ENCODE measurements around the gene GLMN. TPM values are rescaled to one million over a fixed set of nuclear protein-coding genes. Genes with fewer than 3 reads are reported as not detected.
A peak's percentile ranks its signal among the peaks of the same experiment; 100 is the strongest.

Gene GLMN
- total RNA-seq, 1 donor from 2014 or later = 14.7 TPM

DNA sequence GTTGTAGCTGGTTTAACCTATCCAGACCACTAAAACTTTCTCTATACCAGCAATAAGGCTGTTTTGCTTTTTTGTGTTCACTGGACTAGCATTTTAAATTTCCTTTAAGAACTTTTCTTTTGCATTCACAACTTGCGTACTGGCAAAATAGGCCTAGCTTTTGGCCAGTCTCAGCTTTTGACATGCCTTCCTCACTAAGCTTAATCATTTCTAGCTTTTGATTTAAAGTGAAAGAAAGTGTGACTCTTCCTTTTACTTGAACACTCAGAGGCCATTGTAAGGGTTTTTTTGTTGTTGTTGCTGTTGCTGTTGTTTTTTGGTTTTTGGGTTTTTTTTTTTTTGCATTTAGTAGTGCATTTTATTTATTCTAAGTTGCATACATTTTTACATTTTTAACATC is 15.2 kb upstream of the GLMN start:
- peaks cover 44% of the 10 kb centered on the region for H3K36me3 Mint-ChIP-seq (ENCODE audit: low read depth)
- no peaks in the 10 kb centered on the region for H3K27me3 Mint-ChIP-seq
- H3K9me3 Mint-ChIP-seq = no peaks in the 10 kb centered on the region
- ATAC-seq (ENCODE audit: low read depth) (no peak), DNase-seq (no peak)
- no peak overlapping the region for H3K4me3 Mint-ChIP-seq
- H3K4me1 Mint-ChIP-seq = no peaks in the 10 kb centered on the region
- no peak for TF ChIP-seq CTCF (IDR thresholded peaks at IDR 0.05)
- no peak overlapping the region for H3K27ac Mint-ChIP-seq
- CTCF ChIA-PET = interaction anchor here (0.9 kb wide), 1 partner anchor 317 kb away, joined by 3 read pairs; no protein-coding TSS in a partner anchor
- POLR2A ChIA-PET = no interaction called here
- intact Hi-C loops (cut with micrococcal nuclease) = no loop called here

DNA sequence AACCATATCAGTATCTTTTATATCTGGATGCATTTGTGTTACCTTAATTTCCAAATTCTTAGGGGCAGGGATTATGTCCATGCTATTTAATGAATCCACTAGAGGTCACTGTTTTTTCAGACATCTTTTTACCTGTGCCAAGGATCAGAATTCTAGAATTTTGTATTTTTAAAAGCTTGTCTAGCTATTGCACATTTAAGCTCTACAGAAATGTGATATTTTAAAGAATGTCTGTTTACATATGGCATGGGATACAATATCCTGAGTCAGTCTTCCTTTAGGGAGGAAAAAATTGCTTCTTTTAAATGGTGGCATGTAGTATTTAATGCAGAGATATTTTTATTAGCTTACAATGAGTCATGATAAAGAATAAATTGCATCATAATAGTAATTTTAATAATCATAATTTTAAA is 11.4 kb upstream of the GLMN start:
- ATAC-seq (ENCODE audit: low read depth) = peak; percentile 37
- Mint-ChIP-seq H3K4me1 (no peaks in the 10 kb centered on the region), H3K36me3 (ENCODE audit: low read depth) (peaks cover 52% of the 10 kb centered on the region), H3K27ac (no peak overlapping the region), H3K4me3 (no peak overlapping the region), H3K9me3 (no peaks in the 10 kb centered on the region), H3K27me3 (no peaks in the 10 kb centered on the region)
- no peak for TF ChIP-seq CTCF (IDR thresholded peaks at IDR 0.05)
- DNase-seq = no peak
- ChIA-PET CTCF (interaction anchor here (0.6 to 2.5 kb wide), 17 partner anchors 9 to 509 kb away, joined by 3 to 19 read pairs (median 5); no protein-coding TSS in a partner anchor), POLR2A (interaction anchor here (1.0 kb wide), 1 partner anchor 444 kb away, joined by 3 read pairs; no protein-coding TSS in a partner anchor)
- intact Hi-C loops (cut with micrococcal nuclease) = loop anchor here (1.0 to 2.0 kb wide), 4 partner anchors 176 to 509 kb away; partner anchors contain the start of gene GFI1

DNA sequence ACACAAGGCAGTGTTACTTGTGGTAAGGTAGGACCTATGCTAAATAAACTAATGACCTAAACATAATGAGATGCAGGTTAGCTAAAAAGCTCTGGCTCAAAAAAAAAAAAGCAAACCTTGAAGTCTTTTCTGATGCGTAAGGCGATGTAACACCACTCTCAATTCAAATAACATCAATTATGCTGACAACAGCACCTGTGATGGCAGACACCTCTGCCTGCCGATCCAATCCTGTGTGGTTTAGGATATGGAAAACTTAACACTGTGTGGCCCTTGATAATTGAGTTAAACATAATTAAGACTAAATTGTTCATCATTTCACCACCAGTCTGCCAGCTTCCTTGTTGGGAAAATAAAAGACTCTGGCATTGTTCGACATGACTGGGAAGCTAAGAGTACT is 9.2 kb upstream of the GLMN start:
- intact Hi-C loops (cut with micrococcal nuclease) = no loop called here
- ATAC-seq (ENCODE audit: low read depth) (no peak), DNase-seq (no peak)
- H3K36me3 Mint-ChIP-seq (ENCODE audit: low read depth) = peaks cover 52% of the 10 kb centered on the region
- no peaks in the 10 kb centered on the region for H3K27me3 Mint-ChIP-seq
- ChIA-PET POLR2A (interaction anchor here (0.6 kb wide), 1 partner anchor 90 kb away, joined by 5 read pairs; no protein-coding TSS in a partner anchor), CTCF (no interaction called here)
- no peak overlapping the region for H3K4me3 Mint-ChIP-seq
- TF ChIP-seq CTCF (IDR thresholded peaks at IDR 0.05) = no peak
- H3K4me1 Mint-ChIP-seq = no peaks in the 10 kb centered on the region
- H3K27ac Mint-ChIP-seq = no peak overlapping the region
- no peaks in the 10 kb centered on the region for H3K9me3 Mint-ChIP-seq

- intact Hi-C loops (cut with micrococcal nuclease) = no loop called here
Observed at GRCh38 chr1:92306020-92306419, 7.2 kb upstream of the GLMN start.

DNA sequence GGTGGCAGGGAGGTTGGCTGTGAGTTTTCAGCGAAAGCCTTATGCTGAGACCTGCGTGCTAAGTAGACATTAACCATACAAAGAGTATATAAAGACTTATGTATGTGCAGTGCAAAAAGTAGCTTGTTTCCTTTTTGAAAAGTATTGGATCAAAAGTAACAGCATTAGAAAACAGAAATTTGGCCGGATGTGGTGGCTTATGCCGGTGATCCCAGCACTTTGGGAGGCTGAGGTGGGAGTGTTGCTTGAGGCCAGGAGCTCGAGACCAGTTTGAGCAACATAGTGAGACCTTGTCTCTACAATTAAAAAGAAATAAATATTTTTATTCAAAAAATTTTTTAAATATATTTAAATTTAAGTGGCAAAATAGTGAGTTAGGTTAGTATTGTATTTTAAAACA is 2.2 kb upstream of the GLMN start:
- peaks cover 38% of the 10 kb centered on the region for H3K36me3 Mint-ChIP-seq (ENCODE audit: low read depth)
- TF ChIP-seq CTCF (IDR thresholded peaks at IDR 0.05) = no peak
- POLR2A ChIA-PET = no interaction called here
- no peak overlapping the region for H3K27ac Mint-ChIP-seq
- H3K27me3 Mint-ChIP-seq = no peaks in the 10 kb centered on the region
- H3K9me3 Mint-ChIP-seq = no peaks in the 10 kb centered on the region
- CTCF ChIA-PET = interaction anchor here (0.9 to 1.8 kb wide), 2 partner anchors 9 to 11 kb away, joined by 3 to 7 read pairs; no protein-coding TSS in a partner anchor
- no peak overlapping the region for H3K4me3 Mint-ChIP-seq
- ATAC-seq (ENCODE audit: low read depth) (no peak), DNase-seq (no peak)
- peaks cover 29% of the 10 kb centered on the region for H3K4me1 Mint-ChIP-seq
- intact Hi-C loops (cut with micrococcal nuclease) = no loop called here

More at GRCh38 chr1:92306020-92306419, 7.2 kb upstream of the GLMN start:
- no peaks in the 10 kb centered on the region for H3K9me3 Mint-ChIP-seq
- H3K27ac Mint-ChIP-seq = no peak overlapping the region
- ChIA-PET CTCF (no interaction called here), POLR2A (no interaction called here)
- no peaks in the 10 kb centered on the region for H3K4me1 Mint-ChIP-seq
- TF ChIP-seq CTCF (IDR thresholded peaks at IDR 0.05) = no peak
- H3K36me3 Mint-ChIP-seq (ENCODE audit: low read depth) = peaks cover 45% of the 10 kb centered on the region
- H3K27me3 Mint-ChIP-seq = no peaks in the 10 kb centered on the region
- no peak for DNase-seq
- no peak overlapping the region for H3K4me3 Mint-ChIP-seq
- ATAC-seq (ENCODE audit: low read depth) = no peak
